OCI-LY1 (cell line): Measurements from ENCODE around the gene CALHM4.

Experiments
- CTCF ChIP-seq: fragments of 200-600 bp; sonication (generic), shearing (Covaris generic); IDR thresholded peaks from 2 replicates; pipeline ENCODE4 v1.5.1; 2017; ENCODE audit warnings: mild to moderate bottlenecking, antibody characterized with exemption, low read length, moderate library complexity, mixed read lengths
- EZH2 ChIP-seq: fragments of 200-600 bp; sonication (generic), shearing (Covaris generic); IDR thresholded peaks from 2 replicates; pipeline ENCODE4 v1.8.0; 2017; ENCODE audit warnings: borderline replicate concordance, mixed run types, mild to moderate bottlenecking, antibody characterized with exemption, low read length, moderate library complexity, mixed read lengths

GRCh38 chr6:116542426-116542825 is 11.1 kb upstream of the CALHM4 start:
- no peak for TF ChIP-seq CTCF
- no peak for TF ChIP-seq EZH2
